ENCODE measurements around the gene CBR4.

CBR4 gene

DNA sequence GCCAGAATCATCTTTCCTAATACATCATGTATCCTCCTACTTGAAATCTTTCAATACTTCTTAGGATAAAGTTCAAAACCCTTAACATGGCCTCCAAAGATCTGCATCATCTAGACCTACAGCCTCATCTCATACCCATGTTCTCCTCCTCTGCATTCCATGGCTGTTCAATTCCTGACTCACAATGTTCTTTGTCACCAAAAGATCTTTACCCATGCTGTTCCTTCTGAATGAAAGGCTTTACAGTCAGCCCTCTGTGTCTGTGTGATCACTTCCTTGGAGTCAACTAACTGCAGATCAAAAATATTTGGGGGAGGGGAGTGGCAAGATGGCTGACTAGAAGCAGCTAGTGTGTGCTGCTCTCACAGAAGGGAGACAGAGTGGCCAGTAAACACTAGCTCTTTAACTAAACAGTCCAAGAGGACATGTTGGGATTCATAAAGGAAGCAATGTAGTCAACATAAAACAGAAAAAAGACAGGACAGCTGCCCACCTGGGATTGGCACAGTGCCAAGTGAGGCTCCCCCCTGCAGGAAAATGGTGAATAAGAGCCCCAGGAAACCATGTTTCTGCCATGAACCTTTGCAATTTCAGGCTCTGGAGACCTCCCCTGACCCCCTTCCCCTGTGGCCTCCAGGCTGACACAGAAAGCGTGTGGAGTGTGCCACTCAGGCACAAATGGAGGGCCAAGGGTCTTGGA, 31.9 kb downstream of the CBR4 start:
- Histone ChIP-seq H2AFZ (ENCODE audit: low read length) (no peak overlapping the region), H3K9me2 (replicated peaks; ENCODE audit: low read depth, low read length) (no peaks in the 10 kb centered on the region), H3F3A (ENCODE audit: low read depth) (no peaks in the 10 kb centered on the region), H3K36me3 (ENCODE audit: insufficient read depth, low read length) (peaks cover 64% of the 10 kb centered on the region), H4K20me1 (ENCODE audit: insufficient read depth, low read length, poor library complexity, severe bottlenecking) (no peaks in the 10 kb centered on the region), H3K4me2 (ENCODE audit: low read depth, low read length, poor library complexity, severe bottlenecking) (no peak overlapping the region), H3K27me3 (ENCODE audit: insufficient read depth, low read length, poor library complexity, severe bottlenecking) (no peaks in the 10 kb centered on the region), H3K79me2 (ENCODE audit: insufficient read depth, low read length) (peaks cover 9% of the 10 kb centered on the region; the same call in 1 of the 2 replicates), H3K9me3 (ENCODE audit: insufficient read depth, low read depth, low read length) (peaks cover 17% of the 10 kb centered on the region), H3K9ac (ENCODE audit: low read depth, low read length, poor library complexity, severe bottlenecking) (no peak overlapping the region), H3K4me1 (ENCODE audit: insufficient read depth, low read length, poor library complexity, severe bottlenecking) (no peaks in the 10 kb centered on the region), H3K4me3 (ENCODE audit: low read length, poor library complexity, severe bottlenecking) (no peak overlapping the region)
- TF ChIP-seq EZH2phosphoT487 (IDR thresholded peaks at IDR 0.05; ENCODE audit: borderline replicate concordance): no peak
- TF ChIP-seq, protein P1, sequence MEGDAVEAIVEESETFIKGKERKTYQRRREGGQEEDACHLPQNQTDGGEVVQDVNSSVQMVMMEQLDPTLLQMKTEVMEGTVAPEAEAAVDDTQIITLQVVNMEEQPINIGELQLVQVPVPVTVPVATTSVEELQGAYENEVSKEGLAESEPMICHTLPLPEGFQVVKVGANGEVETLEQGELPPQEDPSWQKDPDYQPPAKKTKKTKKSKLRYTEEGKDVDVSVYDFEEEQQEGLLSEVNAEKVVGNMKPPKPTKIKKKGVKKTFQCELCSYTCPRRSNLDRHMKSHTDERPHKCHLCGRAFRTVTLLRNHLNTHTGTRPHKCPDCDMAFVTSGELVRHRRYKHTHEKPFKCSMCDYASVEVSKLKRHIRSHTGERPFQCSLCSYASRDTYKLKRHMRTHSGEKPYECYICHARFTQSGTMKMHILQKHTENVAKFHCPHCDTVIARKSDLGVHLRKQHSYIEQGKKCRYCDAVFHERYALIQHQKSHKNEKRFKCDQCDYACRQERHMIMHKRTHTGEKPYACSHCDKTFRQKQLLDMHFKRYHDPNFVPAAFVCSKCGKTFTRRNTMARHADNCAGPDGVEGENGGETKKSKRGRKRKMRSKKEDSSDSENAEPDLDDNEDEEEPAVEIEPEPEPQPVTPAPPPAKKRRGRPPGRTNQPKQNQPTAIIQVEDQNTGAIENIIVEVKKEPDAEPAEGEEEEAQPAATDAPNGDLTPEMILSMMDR (conservative IDR thresholded peaks at IDR 0.05; ENCODE audit: low read length): no peak

DNA sequence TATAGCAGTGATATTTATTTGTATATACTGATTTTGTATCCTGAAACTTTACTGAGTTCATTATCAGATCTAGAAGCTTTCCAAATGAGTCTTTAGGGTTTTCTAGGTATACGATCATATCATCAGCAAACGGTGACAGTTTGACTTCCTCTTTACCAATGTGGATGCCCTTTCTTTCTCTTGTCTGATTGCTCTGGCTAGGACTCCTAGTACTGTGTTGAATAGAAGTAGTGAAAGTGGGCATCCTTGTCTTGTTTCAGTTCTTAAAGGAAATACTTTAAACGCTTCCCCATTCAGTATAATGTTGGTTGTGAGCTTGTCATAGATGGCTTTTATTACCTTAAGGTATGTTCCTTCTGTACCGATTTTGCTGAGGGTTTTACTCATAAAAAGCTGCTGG, 37.5 kb downstream of the CBR4 start:
- Histone ChIP-seq H3K4me3 (ENCODE audit: low read length, poor library complexity, severe bottlenecking) (no peak overlapping the region), H4K20me1 (ENCODE audit: insufficient read depth, low read length, poor library complexity, severe bottlenecking) (no peaks in the 10 kb centered on the region), H2AFZ (ENCODE audit: low read length) (no peak overlapping the region), H3K9me3 (ENCODE audit: insufficient read depth, low read depth, low read length) (no peaks in the 10 kb centered on the region), H3K4me1 (ENCODE audit: insufficient read depth, low read length, poor library complexity, severe bottlenecking) (no peaks in the 10 kb centered on the region), H3K79me2 (ENCODE audit: insufficient read depth, low read length) (no peaks in the 10 kb centered on the region), H3K27me3 (ENCODE audit: insufficient read depth, low read length, poor library complexity, severe bottlenecking) (no peaks in the 10 kb centered on the region), H3K4me2 (ENCODE audit: low read depth, low read length, poor library complexity, severe bottlenecking) (no peak overlapping the region), H3K9me2 (replicated peaks; ENCODE audit: low read depth, low read length) (no peaks in the 10 kb centered on the region), H3K9ac (ENCODE audit: low read depth, low read length, poor library complexity, severe bottlenecking) (no peak overlapping the region), H3K36me3 (ENCODE audit: insufficient read depth, low read length) (peaks cover 36% of the 10 kb centered on the region; the same call in 1 of the 2 replicates), H3F3A (ENCODE audit: low read depth) (0 out of 2 replicates have a peak, but pooled peaks cover 3% of the 10 kb centered on the region)
- no peak for TF ChIP-seq EZH2phosphoT487 (IDR thresholded peaks at IDR 0.05; ENCODE audit: borderline replicate concordance)
- TF ChIP-seq, protein P1 (conservative IDR thresholded peaks at IDR 0.05; ENCODE audit: low read length): no peak

DNA sequence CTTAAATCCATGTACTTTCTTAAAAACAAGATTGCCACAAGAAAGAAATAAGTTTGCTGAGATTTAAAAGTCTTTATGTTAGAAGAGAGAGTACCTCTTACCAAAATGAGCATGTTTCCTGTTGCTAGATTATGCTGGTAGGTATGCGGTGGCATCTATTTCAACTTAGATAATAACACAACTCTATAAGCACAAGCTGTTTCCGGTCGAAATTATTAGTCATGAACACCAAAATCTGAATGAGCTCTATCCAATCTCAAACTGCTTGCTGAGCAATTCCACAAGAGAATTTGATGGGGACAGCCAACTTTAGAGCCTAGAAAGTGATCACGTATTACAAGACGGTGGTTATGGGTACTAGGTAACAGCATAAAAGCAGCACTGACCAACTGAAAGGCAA, 49.3 kb downstream of the CBR4 start:
- H3K79me2 ChIP-seq (ENCODE audit: insufficient read depth, low read length): no peaks in the 10 kb centered on the region
- H3F3A ChIP-seq (ENCODE audit: low read depth): no peaks in the 10 kb centered on the region
- no peak overlapping the region for H2AFZ ChIP-seq (ENCODE audit: low read length)
- H4K20me1 ChIP-seq (ENCODE audit: insufficient read depth, low read length, poor library complexity, severe bottlenecking): no peaks in the 10 kb centered on the region
- TF ChIP-seq, protein P1 (conservative IDR thresholded peaks at IDR 0.05; ENCODE audit: low read length): no peak
- no peak for TF ChIP-seq EZH2phosphoT487 (IDR thresholded peaks at IDR 0.05; ENCODE audit: borderline replicate concordance)
- H3K4me1 ChIP-seq (ENCODE audit: insufficient read depth, low read length, poor library complexity, severe bottlenecking): no peaks in the 10 kb centered on the region
- no peaks in the 10 kb centered on the region for H3K27me3 ChIP-seq (ENCODE audit: insufficient read depth, low read length, poor library complexity, severe bottlenecking)
- H3K4me2 ChIP-seq (ENCODE audit: low read depth, low read length, poor library complexity, severe bottlenecking): no peak overlapping the region
- no peak overlapping the region for H3K9ac ChIP-seq (ENCODE audit: low read depth, low read length, poor library complexity, severe bottlenecking)
- H3K36me3 ChIP-seq (ENCODE audit: insufficient read depth, low read length): no peaks in the 10 kb centered on the region
- no peak overlapping the region for H3K4me3 ChIP-seq (ENCODE audit: low read length, poor library complexity, severe bottlenecking)
- H3K9me2 ChIP-seq (replicated peaks; ENCODE audit: low read depth, low read length): no peaks in the 10 kb centered on the region
- no peaks in the 10 kb centered on the region for H3K9me3 ChIP-seq (ENCODE audit: insufficient read depth, low read depth, low read length)

Measured in Loucy (cell line).